K562 (cell line): ENCODE results near the gene UCKL1. TPM values are rescaled to one million over a fixed set of nuclear protein-coding genes. Genes with fewer than 3 reads are reported as not detected.
A peak's percentile ranks its signal among the peaks of the same experiment; 100 is the strongest.

Experiments used
- ARID3A ChIP-seq: IDR thresholded peaks from 2 replicates; pipeline ENCODE4 v1.6.1; 2012; ENCODE audit warnings: low read depth, low read length, improper control_type of control experiment, borderline replicate concordance
- ATF2 ChIP-seq: sonication (generic); formaldehyde crosslinking; IDR thresholded peaks from 2 replicates; pipeline ENCODE4 v1.8.1; 2022; ENCODE audit warnings: missing genetic modification reagents
- CEBPZ ChIP-seq: fragments of 150-350 bp; IDR thresholded peaks from 2 replicates; pipeline ENCODE4 v1.6.1; 2014; ENCODE audit warnings: low read depth, mild to moderate bottlenecking, low read length, borderline replicate concordance
- ERF ChIP-seq: fragments of 450-650 bp; formaldehyde crosslinking; IDR thresholded peaks from 2 replicates; pipeline ENCODE4 v1.4.0; 2020; ENCODE audit warnings: mild to moderate bottlenecking, mixed read lengths
- FOXK2 ChIP-seq, 2 experiments: fragments of 450-650 bp; IDR thresholded peaks in 1 of 2; conservative IDR thresholded peaks in 1 of 2; 2 replicates each; pipeline ENCODE4 v1.6.1; 2016; ENCODE audit warnings: low read depth in 2 of 2, mild to moderate bottlenecking in 1 of 2
- GATAD2A ChIP-seq: fragments of 450-650 bp; IDR thresholded peaks from 2 replicates; pipeline ENCODE4 v1.6.1; 2017
- HMGXB4 ChIP-seq: sonication (generic); formaldehyde crosslinking; IDR thresholded peaks from 2 replicates; pipeline ENCODE4 v1.8.1; 2023; ENCODE audit warnings: mild to moderate bottlenecking, missing genetic modification reagents
- MNT ChIP-seq, 2 experiments: fragments of 450-650 bp; conservative IDR thresholded peaks; 2 replicates each; pipeline ENCODE4 v1.6.1; 2017; ENCODE audit warnings: mild to moderate bottlenecking in 2 of 2, moderate library complexity in 2 of 2
- PTTG1 ChIP-seq: fragments of 450-650 bp; IDR thresholded peaks from 2 replicates; pipeline ENCODE4 v1.6.1; 2016; ENCODE audit warnings: low read depth, mild to moderate bottlenecking, missing genetic modification characterization, missing compliant biosample characterization
- RBFOX2 ChIP-seq: fragments of 200-400 bp; formaldehyde crosslinking; IDR thresholded peaks from 2 replicates; pipeline ENCODE4 v1.6.1; 2017; ENCODE audit warnings: low read depth, mild to moderate bottlenecking, low read length, moderate library complexity
- THAP12 ChIP-seq: fragments of 250-450 bp; sonication (Bioruptor Pico); IDR thresholded peaks from 2 replicates; pipeline ENCODE4 v1.9.0; 2021; ENCODE audit warnings: mild to moderate bottlenecking, inconsistent platforms
- XRCC3 ChIP-seq: fragments of 450-650 bp; IDR thresholded peaks from 2 replicates; pipeline ENCODE4 v1.6.1; 2017; ENCODE audit warnings: mild to moderate bottlenecking, moderate library complexity
- polyA plus RNA-seq, 8 experiments: library from polyadenylated mRNA; depleted of rRNA in 4 of 8; stranded (reverse) in 5 of 8; unstranded in 3 of 8; fragments of >200 nt; fragmentation: Nextera tagmentation in 2 of 8; fragmentation: Illumina TruSeq in 1 of 8; extraction: Ambion mirVana in 2 of 8; extraction: Trizol in 1 of 8; gene quantifications; 2 replicates each; pipeline versions ENCODE4 v1.2.1 to v1.2.3, GENCODE V29; 2011 to 2014; ENCODE audit warnings: inconsistent platforms in 1 of 8, missing spikeins in 1 of 8
- total RNA-seq, 7 experiments: library from RNA; depleted of rRNA in 6 of 7; stranded (reverse); fragments of >200 nt in 6 of 7; fragmentation: Illumina TruSeq in 2 of 7; extraction: Trizol in 2 of 7; gene quantifications; 2 replicates each; pipeline versions ENCODE4 v1.2.1 to v1.2.3, GENCODE V29; 2011 to 2021; ENCODE audit warnings: low replicate concordance in 1 of 7

Gene UCKL1
- total and polyA plus RNA-seq, 9 of the 15 experiments (the other 6 are each of a cell fraction or from before 2014, with no cell fraction given), result 3.1 to 52.8 (median 24.2) TPM

- TF ChIP-seq CEBPZ (no peak), HMGXB4 (peak; percentile 56; the same call in 1 of the 2 replicates), RBFOX2 (peak; percentile 56; the same call in 1 of the 2 replicates), THAP12 (0 out of 2 replicates have a peak, but pooled peaks have one; percentile 36), ATF2 (no peak), FOXK2 (conservative IDR thresholded peaks at IDR 0.05 in 1 of 2, IDR thresholded peaks at IDR 0.05 in 1 of 2; ENCODE audit: low read depth in 2 of 2) (peak; percentile 39 to 66; a peak in 2 of 4 replicates), GATAD2A (no peak), PTTG1 (no peak), ARID3A (no peak), ERF (CRISPR knock-in tag) (no peak), XRCC3 (no peak), MNT (conservative IDR thresholded peaks at IDR 0.05) (peak; percentile 59 to 78)
Observed at GRCh38 chr20:63973636-63974401, 17.6 kb upstream of the UCKL1 start (continued).
